GM12878 (cell line): ENCODE data around the gene LAIR1. TPM values are rescaled to one million over a fixed set of nuclear protein-coding genes. Genes with fewer than 3 reads are reported as not detected.

Experiments used
- ATAC-seq: fragments of 200-7000 bp; cut with Tn5 transposase; 3 replicates; pipeline ENCODE4 v1.9.1; 2020; ENCODE audit warnings: mild to moderate bottlenecking, moderate library complexity
- BruUV-seq: library from RNA; stranded (reverse); fragments of 400-500 nt; replicated peaks from 2 replicates; lab custom pipeline; 2021; lab: Mats Ljungman, UMichigan
- CTCF ChIA-PET: fragments of 300-600 bp; sonication (Branson Sonifier 250); formaldehyde crosslinking; extraction: SDS; loops from one replicate; lab custom pipeline; 2021; ENCODE audit warnings: inconsistent platforms; lab: Yijun Ruan, JAX
- POLR2A ChIA-PET: fragments of 350-600 bp; formaldehyde crosslinking; extraction: SDS; loops from one replicate; lab custom pipeline; 2021; ENCODE audit warnings: inconsistent platforms; lab: Charles Lee
- RAD21 ChIA-PET: fragments of 300-600 bp; sonication (Branson Sonifier 250); formaldehyde crosslinking; loops from one replicate; lab custom pipeline; 2023; ENCODE audit warnings: antibody characterized with exemption; ENCODE audit not compliant: unreplicated experiment; lab: Charles Lee
- SMC1A ChIA-PET: fragments of 300-600 bp; sonication (Branson Sonifier 250); formaldehyde crosslinking; loops from one replicate; lab custom pipeline; 2023; ENCODE audit not compliant: unreplicated experiment, uncharacterized antibody; lab: Charles Lee
- DNase-seq: peaks from one replicate; pipeline ENCODE4 v3.0.0-alpha.2; 2011; ENCODE audit warnings: low read depth, low spot score
- FAIRE-seq: peaks from 3 replicates; lab custom pipeline; 2011; peaks lifted over from hg19 to GRCh38; lab: Jason Lieb, UNC
- H2AFZ ChIP-seq: 2 replicates; pipeline ENCODE4 v1.6.0; 2011; ENCODE audit warnings: low read depth, low read length, control low read depth; ENCODE audit not compliant: control insufficient read depth
- H3K27ac ChIP-seq: 2 replicates; pipeline ENCODE4 v1.5.1; 2011; ENCODE audit warnings: control low read depth; ENCODE audit not compliant: control insufficient read depth, insufficient read depth
- H3K27me3 ChIP-seq, 2 experiments: replicated peaks in 1 of 2; 2 replicates each; pipeline versions ENCODE4 v1.6.0 to v1.6.1; 2011; ENCODE audit warnings: low read length in 1 of 2; ENCODE audit not compliant: control insufficient read depth in 2 of 2, insufficient read depth in 2 of 2
- H3K36me3 ChIP-seq, 2 experiments: 2 replicates each; pipeline ENCODE4 v1.5.1; 2011; ENCODE audit warnings: low read length in 1 of 2; ENCODE audit not compliant: control insufficient read depth in 2 of 2, insufficient read depth in 2 of 2
- H3K4me1 ChIP-seq: 2 replicates; pipeline ENCODE4 v1.6.1; 2011; ENCODE audit warnings: mild to moderate bottlenecking, low read length, moderate library complexity, mixed read lengths; ENCODE audit not compliant: control insufficient read depth, insufficient read depth
- H3K4me2 ChIP-seq: 2 replicates; pipeline ENCODE4 v1.6.0; 2011; ENCODE audit warnings: control low read depth; ENCODE audit not compliant: control insufficient read depth, insufficient read depth
- H3K4me3 ChIP-seq: fragments of 200-600 bp; sonication (generic); 2 replicates; pipeline ENCODE4 v1.5.1; 2016
- H3K79me2 ChIP-seq: 2 replicates; pipeline ENCODE4 v1.6.0; 2011; ENCODE audit warnings: low read length; ENCODE audit not compliant: control insufficient read depth, insufficient read depth
- H3K9ac ChIP-seq: 2 replicates; pipeline ENCODE4 v1.8.0; 2011; ENCODE audit warnings: low read length, control low read depth, mixed read lengths; ENCODE audit not compliant: control insufficient read depth, insufficient read depth
- H3K9me3 ChIP-seq: replicated peaks from 3 replicates; pipeline ENCODE4 v1.5.1; 2011; ENCODE audit warnings: mild to moderate bottlenecking, low read length; ENCODE audit not compliant: control insufficient read depth, insufficient read depth
- H4K20me1 ChIP-seq: 2 replicates; pipeline ENCODE4 v1.6.0; 2011; ENCODE audit not compliant: control insufficient read depth, insufficient read depth
- CEBPB ChIP-seq, 2 experiments: fragments of 150-350 bp in 1 of 2; IDR thresholded peaks; 2 replicates each; pipeline ENCODE4 v1.6.1; 2012 to 2014; ENCODE audit warnings: low read depth in 2 of 2, low read length in 2 of 2, borderline replicate concordance in 1 of 2, inconsistent platforms in 1 of 2
- HDGF ChIP-seq: fragments of 450-650 bp; IDR thresholded peaks from 2 replicates; pipeline ENCODE4 v1.6.1; 2016; ENCODE audit warnings: antibody characterized with exemption
- LARP7 ChIP-seq: fragments of 450-650 bp; IDR thresholded peaks from 2 replicates; pipeline ENCODE4 v1.6.1; 2017; ENCODE audit warnings: mild to moderate bottlenecking
- NR2C1 ChIP-seq: fragments of 450-650 bp; IDR thresholded peaks from 2 replicates; pipeline ENCODE4 v1.6.1; 2017; ENCODE audit warnings: antibody characterized with exemption, mild to moderate bottlenecking, moderate library complexity
- POU2F2 ChIP-seq: IDR thresholded peaks from 3 replicates; pipeline ENCODE4 v1.6.1; 2011; ENCODE audit warnings: low read depth, mild to moderate bottlenecking, low read length, borderline replicate concordance
- PRDM15 ChIP-seq: fragments of 450-650 bp; formaldehyde crosslinking; IDR thresholded peaks from 2 replicates; pipeline ENCODE4 v1.4.0; 2020; ENCODE audit warnings: mild to moderate bottlenecking, moderate library complexity
- RBBP5 ChIP-seq: fragments of 200-600 bp; sonication (generic); conservative IDR thresholded peaks from 2 replicates; pipeline ENCODE4 v1.6.1; 2016
- RELA ChIP-seq: fragments of 450-650 bp; IDR thresholded peaks from 2 replicates; pipeline ENCODE4 v1.8.0; 2014; ENCODE audit warnings: borderline replicate concordance; ENCODE audit not compliant: partially characterized antibody
- SKIL ChIP-seq: fragments of 450-650 bp; IDR thresholded peaks from 2 replicates; pipeline ENCODE4 v1.6.1; 2017; ENCODE audit warnings: mild to moderate bottlenecking, low read depth, inconsistent platforms; ENCODE audit not compliant: poor library complexity, severe bottlenecking
- SMAD1 ChIP-seq: fragments of 450-650 bp; IDR thresholded peaks from 2 replicates; pipeline ENCODE4 v1.6.1; 2018; ENCODE audit warnings: mild to moderate bottlenecking, low read depth; ENCODE audit not compliant: partially characterized antibody
- TARDBP ChIP-seq: IDR thresholded peaks from 2 replicates; pipeline ENCODE4 v1.6.1; 2016; ENCODE audit warnings: borderline replicate concordance
- TBL1XR1 ChIP-seq: IDR thresholded peaks from 2 replicates; pipeline ENCODE4 v1.6.1; 2012; ENCODE audit warnings: low read depth, low read length, improper control_type of control experiment
- ZNF274 ChIP-seq: IDR thresholded peaks from one replicate; pipeline ENCODE4 v1.8.0; 2011; ENCODE audit not compliant: insufficient read length, insufficient read depth
- ZNF592 ChIP-seq: fragments of 450-650 bp; IDR thresholded peaks from 2 replicates; pipeline ENCODE4 v1.6.1; 2017; ENCODE audit warnings: mild to moderate bottlenecking, moderate library complexity
- WGBS: methylation state at CpG from one replicate; pipeline ENCODE4 v1.1.6; 2016; ENCODE audit warnings: low lambda C conversion rate; ENCODE audit not compliant: insufficient replicate concordance, insufficient coverage; ENCODE audit errors: missing lambda C conversion rate; 5-methylcytosine and 5-hydroxymethylcytosine counted together
- in situ Hi-C: fragments of 300-500 bp; cut with MboI; formaldehyde crosslinking; loops from 9 replicates; pipeline ENCODE4 v1.14.3; 2018; ENCODE audit warnings: mixed read lengths
- intact Hi-C: fragments of 100-400 bp; cut with micrococcal nuclease; formaldehyde crosslinking; loops from one replicate; pipeline ENCODE4 v1.14.2; 2022; ENCODE audit not compliant: unreplicated experiment
- polyA plus RNA-seq, 11 experiments: library from polyadenylated mRNA; depleted of rRNA in 4 of 11; unstranded in 6 of 11; stranded (reverse) in 5 of 11; fragments of >200 nt; fragmentation: Nextera tagmentation in 4 of 11; fragmentation: Illumina TruSeq in 1 of 11; extraction: Ambion mirVana in 4 of 11; extraction: Trizol in 1 of 11; gene quantifications; 1 replicate in 1 of 11; 2 replicates in 10 of 11; pipeline versions ENCODE4 v1.2.1 to v1.2.3, GENCODE V29; 2011 to 2016; ENCODE audit warnings: inconsistent platforms in 2 of 11, missing spikeins in 2 of 11, low read depth in 1 of 11
- total RNA-seq, 4 experiments: library from RNA; depleted of rRNA in 3 of 4; stranded (reverse); fragments of >200 nt in 3 of 4; fragmentation: Illumina TruSeq in 1 of 4; extraction: Trizol in 1 of 4; gene quantifications; 2 replicates each; pipeline versions ENCODE4 v1.2.1 to v1.2.3, GENCODE V29; 2013 to 2021

Gene LAIR1
- total and polyA plus RNA-seq, 10 of the 15 experiments (the other 5 are each of a cell fraction or from before 2014, with no cell fraction given): 8.6 to 58.2 (median 35.3) TPM

- TF ChIP-seq PRDM15 (CRISPR knock-in tag) (no peak), LARP7 (no peak), CEBPB (IDR thresholded peaks at IDR 0.05; ENCODE audit: borderline replicate concordance in 1 of 2, low read depth in 2 of 2, low read length in 2 of 2) (no peak), TBL1XR1 (no peak), RELA (no peak), NR2C1 (no peak), POU2F2 (no peak), SMAD1 (no peak), HDGF (no peak)
Observed at GRCh38 chr19:54352546-54352945, 12.2 kb downstream of the LAIR1 start (continued).

GRCh38 chr19:54352041-54352440, 12.7 kb downstream of the LAIR1 start:
- Histone ChIP-seq H3K4me3 (no peak overlapping the region), H3K9ac (no peak overlapping the region), H3K27me3 (no peaks in the 10 kb centered on the region), H3K27ac (no peak overlapping the region), H2AFZ (no peak overlapping the region), H3K9me3 (no peaks in the 10 kb centered on the region; the same call in 2 of the 3 replicates), H4K20me1 (no peaks in the 10 kb centered on the region), H3K36me3 (no peaks in the 10 kb centered on the region), H3K4me1 (no peaks in the 10 kb centered on the region), H3K4me2 (no peak overlapping the region), H3K79me2 (no peaks in the 10 kb centered on the region)
- WGBS: 20% methylated on average over 7 of the region's 7 CpGs
- in situ Hi-C loops: no loop called here
- BruUV-seq: no TSS peak
- ChIA-PET RAD21 (no interaction called here), CTCF (interaction anchor here (8.0 kb wide), 1 partner anchor 28 kb away, joined by 171 read pairs; no protein-coding TSS in a partner anchor), POLR2A (no interaction called here), SMC1A (interaction anchor here (1.4 to 4.0 kb wide), 2 partner anchors 27 to 28 kb away, joined by 3 to 41 read pairs; no protein-coding TSS in a partner anchor)
- ATAC-seq (peak; percentile 59), FAIRE-seq (no peak), DNase-seq (no peak)
- intact Hi-C loops: no loop called here
- TF ChIP-seq TARDBP (no peak), ZNF274 (no peak), ZNF592 (no peak), SKIL (no peak), RBBP5 (no peak)
